HG03342 (cell line): ENCODE measurements around the gene AMIGO2.
"Not testable (repeated sequence)": the region's sequence is repeated elsewhere in the genome, so short reads cannot be mapped to it uniquely, and the experiment has no call there.

Experiments
- ATAC-seq: cut with Tn5 transposase; IDR thresholded peaks from one replicate; pipeline ENCODE4 v1.9.1; 2021; ENCODE audit warnings: mild to moderate bottlenecking, moderate library complexity; ENCODE audit not compliant: unreplicated experiment

The AMIGO2 gene

DNA sequence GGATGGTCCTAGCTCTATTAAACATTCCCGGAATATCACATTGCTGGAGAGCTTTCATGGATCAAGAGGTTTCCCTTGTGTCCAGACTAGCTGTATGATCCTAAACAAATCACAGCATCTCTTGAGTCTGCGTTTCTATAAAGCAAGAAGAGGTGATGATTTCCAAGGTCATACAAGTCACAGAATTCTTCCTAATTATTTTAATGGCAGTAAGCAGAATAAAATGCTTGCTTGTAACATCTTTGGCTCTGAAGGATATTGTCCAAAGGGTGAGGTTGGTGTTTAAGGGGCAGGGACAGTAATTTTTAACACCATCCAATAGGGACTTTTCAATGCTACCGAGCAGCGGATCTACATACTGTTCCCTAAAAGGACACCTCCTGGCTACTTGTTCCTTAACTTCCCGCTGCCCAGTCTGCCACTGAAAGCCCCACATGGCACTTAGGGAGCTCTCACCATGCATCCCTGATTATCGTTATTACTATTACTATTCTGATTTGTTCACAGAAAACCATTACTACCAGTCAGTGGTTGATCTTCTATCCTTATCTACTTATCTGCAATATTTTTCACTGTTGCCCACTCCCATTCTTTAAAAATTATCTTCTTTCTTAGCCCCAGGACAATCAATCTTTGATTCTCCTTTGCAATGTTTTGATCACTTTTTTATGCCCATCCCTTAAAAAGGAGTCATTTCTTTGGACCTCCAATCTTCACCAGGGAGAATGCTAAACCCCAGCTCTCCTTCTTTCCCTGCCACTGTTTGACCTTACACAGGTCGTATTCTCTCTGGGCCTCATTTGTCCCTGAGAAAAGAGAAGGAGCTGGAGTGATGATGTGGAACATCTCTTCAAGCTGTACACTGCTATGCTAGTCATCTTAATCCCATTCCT is 4.3 kb downstream of the AMIGO2 start:
- ATAC-seq: no peak

- ATAC-seq: no peak
Observed at GRCh38 chr12:47074757-47075156, 5.0 kb downstream of the AMIGO2 start.

DNA sequence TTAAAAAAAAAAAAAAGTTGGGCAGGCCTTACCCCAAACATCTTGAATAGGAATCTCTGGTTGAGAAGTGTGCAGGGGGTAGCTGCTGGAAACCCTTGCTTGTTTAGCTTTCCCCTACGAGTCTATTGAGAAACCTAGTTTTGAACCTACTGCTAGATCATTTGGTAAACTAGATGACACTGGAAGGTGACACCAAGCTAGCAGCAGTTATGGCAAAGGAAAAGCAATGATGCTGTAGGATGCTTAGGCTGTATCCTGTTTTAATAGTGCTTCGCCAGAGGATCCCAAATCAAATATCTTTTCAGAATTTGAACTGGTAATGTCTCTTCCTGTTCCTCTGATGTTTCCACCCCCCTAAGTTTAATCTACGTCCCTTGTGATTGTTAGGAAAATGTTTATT is 5.8 kb downstream of the AMIGO2 start:
- ATAC-seq: no peak

- ATAC-seq: no peak
Observed at GRCh38 chr12:47071241-47071852, 8.4 kb downstream of the AMIGO2 start.

DNA sequence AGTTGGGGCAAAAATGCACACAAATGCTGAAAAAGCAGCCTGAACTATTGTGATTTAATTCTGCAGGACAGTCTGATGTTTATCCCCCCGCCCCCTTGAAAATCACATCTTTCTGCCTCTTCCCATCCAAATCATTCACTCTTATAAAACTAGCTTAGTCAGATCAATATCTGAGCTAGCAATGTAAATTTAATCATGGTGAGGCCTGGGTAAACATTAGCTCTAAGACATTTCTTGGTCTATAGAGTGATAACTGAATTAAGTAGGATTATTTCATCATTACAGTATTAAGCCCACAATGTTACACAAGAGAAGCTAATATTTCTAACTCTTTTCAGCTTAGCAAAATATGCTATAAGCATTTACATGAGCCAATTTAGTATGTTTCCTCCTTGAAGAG is 9.4 kb downstream of the AMIGO2 start:
- ATAC-seq: no peak

DNA sequence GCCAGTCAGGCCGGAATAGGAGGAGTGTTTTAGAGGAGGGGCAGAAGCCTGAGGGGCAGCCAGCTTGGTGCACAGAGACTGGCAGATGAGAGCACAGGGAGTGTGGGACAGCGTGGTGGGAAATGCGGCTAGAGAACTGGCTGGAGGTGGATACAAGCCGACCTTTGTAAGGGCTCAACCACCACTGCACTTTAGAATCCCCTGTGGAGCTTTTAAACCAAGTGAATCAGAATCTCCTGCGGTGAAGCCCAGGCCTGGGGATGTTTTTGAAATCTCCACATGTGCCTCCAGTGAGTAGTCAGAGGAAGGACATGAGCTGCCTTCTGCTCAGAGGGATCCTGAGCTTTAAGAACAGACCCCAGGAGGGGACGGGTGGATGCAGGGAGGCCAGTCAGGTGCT is 11.2 kb downstream of the AMIGO2 start:
- no peak for ATAC-seq

- ATAC-seq: no peak
Observed at GRCh38 chr12:47067771-47068431, 11.9 kb downstream of the AMIGO2 start.

DNA sequence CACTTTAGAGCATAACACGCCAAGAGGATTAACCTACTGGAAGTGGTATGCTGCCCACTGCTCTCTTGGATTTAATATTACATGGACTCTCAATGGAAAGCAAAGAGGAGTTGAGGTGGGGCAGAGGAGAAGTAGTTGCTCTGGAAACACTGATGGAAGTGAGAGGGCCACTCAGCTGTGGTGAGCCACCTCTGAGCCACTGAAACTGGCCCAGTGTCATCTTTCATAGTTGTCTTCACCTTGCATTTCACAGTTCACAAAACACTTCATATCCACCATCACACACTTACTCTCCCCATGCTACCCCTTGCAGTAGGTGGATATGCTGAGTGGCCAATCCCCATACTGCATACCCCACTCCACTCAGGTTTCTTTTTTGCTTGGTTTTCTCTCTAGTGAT is 12.6 kb downstream of the AMIGO2 start:
- ATAC-seq: no peak

DNA sequence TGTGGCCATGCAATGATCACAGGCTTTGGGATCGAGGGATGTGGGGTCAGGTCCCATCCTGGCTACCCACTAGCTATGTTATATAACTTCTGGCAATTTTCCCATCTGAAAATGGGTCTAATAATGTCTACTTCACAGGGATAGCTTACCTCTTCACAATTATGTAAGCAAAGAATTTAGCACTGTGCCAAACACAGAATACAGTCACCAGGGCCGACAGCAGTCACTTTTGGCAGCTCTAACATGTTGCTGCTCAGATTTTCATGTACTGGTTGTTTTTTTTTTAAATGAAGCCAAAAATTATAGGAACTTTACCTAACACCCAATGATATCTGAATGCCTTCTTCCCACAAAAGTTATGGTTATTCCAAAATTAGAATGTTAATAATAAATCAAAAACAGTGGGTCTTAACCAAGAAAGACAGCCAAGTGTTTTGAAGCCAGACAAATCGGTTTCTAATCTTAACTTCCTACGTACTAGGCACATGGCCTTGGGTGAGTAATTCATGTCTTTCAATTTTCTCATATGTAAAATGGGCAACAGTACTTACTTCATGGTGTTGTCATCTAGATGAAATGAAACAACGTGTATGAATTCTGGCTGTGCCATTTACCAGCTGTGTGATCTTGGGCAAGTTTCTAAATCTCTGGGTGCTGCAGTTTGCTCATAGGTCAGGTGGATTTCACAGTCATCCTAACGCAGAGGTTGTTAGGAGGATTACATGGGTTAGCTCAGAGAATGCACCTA is 13.3 kb downstream of the AMIGO2 start:
- ATAC-seq: no peak

- ATAC-seq: no peak
Observed at GRCh38 chr12:47065546-47065945, 14.2 kb downstream of the AMIGO2 start.

GRCh38 chr12:47058640-47059039 is 21.1 kb downstream of the AMIGO2 start:
- ATAC-seq: not testable (repeated sequence)

GRCh38 chr12:47056944-47057343 is 22.8 kb downstream of the AMIGO2 start:
- ATAC-seq: not testable (repeated sequence)

- ATAC-seq: not testable (repeated sequence)
Observed at GRCh38 chr12:47055856-47056255, 23.9 kb downstream of the AMIGO2 start.

GRCh38 chr12:47054659-47055058 is 25.1 kb downstream of the AMIGO2 start:
- ATAC-seq: no peak

GRCh38 chr12:47053961-47054360 is 25.8 kb downstream of the AMIGO2 start:
- ATAC-seq: no peak

GRCh38 chr12:47052274-47052673 is 27.5 kb downstream of the AMIGO2 start:
- no peak for ATAC-seq

DNA sequence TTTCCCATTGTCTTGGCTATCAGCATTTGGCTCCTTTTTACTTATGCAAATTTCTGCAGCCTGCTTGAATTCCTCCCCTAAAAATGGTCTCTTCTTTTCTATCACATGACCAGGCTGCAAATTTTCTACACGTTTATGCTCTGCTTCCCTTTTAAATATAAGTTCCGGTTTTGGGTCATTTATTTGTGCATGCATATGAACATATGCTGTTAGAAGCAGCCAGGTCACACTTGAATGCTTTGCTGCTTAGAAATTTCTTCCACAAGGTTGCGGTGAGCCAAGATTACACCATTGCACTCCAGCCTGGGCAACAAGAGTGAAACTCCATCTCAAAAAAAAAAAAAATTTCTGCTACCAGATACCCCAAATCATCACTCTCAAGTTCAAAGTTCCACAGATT is 28.5 kb downstream of the AMIGO2 start:
- ATAC-seq: not testable (repeated sequence)

DNA sequence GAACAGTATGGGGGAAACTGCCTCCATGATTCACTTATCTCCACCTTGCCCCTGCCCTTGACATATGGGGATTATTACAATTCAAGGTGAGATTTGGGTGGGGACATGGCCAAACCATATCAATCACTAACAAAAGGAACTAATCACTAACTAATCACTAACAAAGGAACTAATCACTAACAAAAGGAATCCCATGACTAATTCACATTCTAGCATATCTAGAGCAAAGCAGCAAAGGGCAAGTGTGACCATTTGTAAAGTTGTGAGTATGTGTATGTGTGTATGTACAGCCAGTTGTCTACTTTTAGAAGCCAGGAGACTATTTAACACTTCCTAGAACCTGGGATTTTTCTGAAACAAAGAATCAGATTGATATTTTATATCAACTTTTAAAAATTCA is 31.2 kb downstream of the AMIGO2 start:
- no peak for ATAC-seq

GRCh38 chr12:47041327-47041726 is 38.4 kb downstream of the AMIGO2 start:
- ATAC-seq: no peak

DNA sequence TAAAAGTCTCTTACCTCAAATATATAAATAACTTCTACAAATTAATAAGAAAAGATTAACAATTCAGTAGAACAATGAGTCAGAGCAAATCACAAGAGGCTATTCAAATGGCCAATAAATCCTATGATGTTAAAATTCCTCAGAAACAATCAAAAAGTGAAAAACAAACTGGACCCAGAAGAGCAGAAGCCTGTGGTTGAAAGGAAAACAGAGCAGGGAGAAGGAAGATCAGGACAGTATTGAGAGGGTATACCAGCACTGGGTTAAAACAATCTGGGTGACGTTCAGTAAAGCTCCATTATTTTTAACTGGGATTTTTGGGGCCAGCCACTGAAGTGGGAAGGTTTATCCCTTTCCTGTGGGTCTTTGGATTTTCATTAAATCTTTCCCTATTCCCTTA is 40.0 kb downstream of the AMIGO2 start:
- no peak for ATAC-seq

DNA sequence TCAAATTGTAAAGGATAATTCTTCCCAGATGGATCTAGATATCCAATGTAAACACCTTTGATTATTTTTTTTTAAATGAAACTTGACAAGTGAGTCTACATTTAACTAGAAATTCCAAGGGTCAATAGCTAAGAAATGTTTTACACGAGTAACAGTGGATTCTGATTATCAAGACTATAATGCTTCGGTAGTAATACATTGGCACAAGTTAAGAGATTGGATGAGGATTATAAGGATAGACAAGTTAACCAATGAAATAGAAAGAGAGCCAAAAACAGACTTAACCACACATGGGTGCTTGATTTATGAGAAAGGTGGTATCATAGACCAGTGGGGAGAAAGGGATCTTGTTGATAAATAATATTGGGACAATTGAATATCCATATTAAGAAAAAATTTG is 40.7 kb downstream of the AMIGO2 start:
- no peak for ATAC-seq
